ENCODE results near the gene TRPV6. TPM values are rescaled to one million over a fixed set of nuclear protein-coding genes. Genes with fewer than 3 reads are reported as not detected.

TRPV6 gene
- total RNA-seq, 4 donors from 2014 or later: 0.25 to 2.9 (median 1.2) TPM

- no peaks in the 10 kb centered on the region for H3K9me3 ChIP-seq
- DNase-seq: no peak
- TF ChIP-seq POLR2A (IDR thresholded peaks at IDR 0.05) (no peak), CTCF (IDR thresholded peaks at IDR 0.05) (no peak)
- WGBS, 2 donors: 87 to 89% methylated on average over 9 of the region's 9 CpGs
- intact Hi-C loops (cut with DNase I): loop anchor here (10.0 kb wide), 1 partner anchor 123 kb away; no protein-coding TSS in a partner anchor
- H3K4me1 ChIP-seq: peaks cover 5 to 6% of the 10 kb centered on the region in 2 donors
- no peaks in the 10 kb centered on the region for H3K36me3 ChIP-seq
- no peak overlapping the region for H3K27ac ChIP-seq
- H3K27me3 ChIP-seq: no peaks in the 10 kb centered on the region
- H3K4me3 ChIP-seq (replicated peaks in 1 of 3): no peak overlapping the region
Observed at GRCh38 chr7:142881586-142882337, 3.8 kb downstream of the TRPV6 start.

- DNase-seq: peak; percentile 39 to 43
- Histone ChIP-seq H3K27me3 (no peaks in the 10 kb centered on the region), H3K4me1 (peaks cover 5 to 6% of the 10 kb centered on the region in 2 donors), H3K9me3 (no peaks in the 10 kb centered on the region), H3K4me3 (replicated peaks in 1 of 3) (no peak overlapping the region), H3K36me3 (no peaks in the 10 kb centered on the region), H3K27ac (no peak overlapping the region)
- peak; percentile 64 to 83 (median 75) for TF ChIP-seq CTCF (IDR thresholded peaks at IDR 0.05)
- TF ChIP-seq POLR2A (IDR thresholded peaks at IDR 0.05): no peak
- intact Hi-C loops (cut with DNase I): loop anchor here (10.0 kb wide), 1 partner anchor 124 kb away; no protein-coding TSS in a partner anchor
- WGBS, 2 donors: 32 to 35% methylated on average over 8 of the region's 8 CpGs
Observed at GRCh38 chr7:142880876-142881505, 4.6 kb downstream of the TRPV6 start.

- intact Hi-C loops (cut with DNase I): loop anchor here (10.0 kb wide), 1 partner anchor 336 kb away; no protein-coding TSS in a partner anchor
- no peaks in the 10 kb centered on the region for H3K27me3 ChIP-seq
Observed at GRCh38 chr7:142879060-142879459, 6.5 kb downstream of the TRPV6 start.

GRCh38 chr7:142878315-142878714 lies 7.2 kb downstream of the TRPV6 start:
- Histone ChIP-seq H3K27me3 (no peaks in the 10 kb centered on the region), H3K4me1 (no peaks in the 10 kb centered on the region), H3K4me3 (replicated peaks in 1 of 3) (no peak overlapping the region), H3K9me3 (no peaks in the 10 kb centered on the region), H3K27ac (no peak overlapping the region), H3K36me3 (no peaks in the 10 kb centered on the region)
- TF ChIP-seq POLR2A (IDR thresholded peaks at IDR 0.05) (no peak), CTCF (IDR thresholded peaks at IDR 0.05) (no peak)
- DNase-seq: no peak
- intact Hi-C loops (cut with DNase I): loop anchor here (10.0 kb wide), 1 partner anchor 336 kb away; no protein-coding TSS in a partner anchor
- 90 to 93% methylated on average over 3 of the region's 3 CpGs for WGBS, 2 donors

More at GRCh38 chr7:142879060-142879459, 6.5 kb downstream of the TRPV6 start:
- 88 to 91% methylated on average over 5 of the region's 5 CpGs for WGBS, 2 donors
- Histone ChIP-seq H3K27ac (no peak overlapping the region), H3K36me3 (no peaks in the 10 kb centered on the region), H3K9me3 (no peaks in the 10 kb centered on the region), H3K4me3 (replicated peaks in 1 of 3) (no peak overlapping the region), H3K4me1 (no peaks in the 10 kb centered on the region)
- DNase-seq: no peak
- TF ChIP-seq POLR2A (IDR thresholded peaks at IDR 0.05): no peak
- TF ChIP-seq CTCF (IDR thresholded peaks at IDR 0.05): no peak

All from thyroid gland (tissue), 4 donors.